Neuronal stem cell (in vitro differentiated cells): ENCODE data around the gene MTM1.

Source experiments
- DNase-seq: peaks from one replicate; pipeline ENCODE4 v3.0.0-alpha.2; 2013; ENCODE audit warnings: low spot score
- H2AFZ ChIP-seq: one replicate; pipeline ENCODE4 v1.6.1; 2013; ENCODE audit warnings: mild to moderate bottlenecking, low read length, inconsistent platforms
- H2AK5ac ChIP-seq: 2 replicates; pipeline ENCODE4 v1.6.1; 2013; ENCODE audit warnings: low read depth, mild to moderate bottlenecking, inconsistent platforms, low read length, moderate library complexity, mixed read lengths
- H2BK120ac ChIP-seq: 2 replicates; pipeline ENCODE4 v1.6.1; 2013; ENCODE audit warnings: low read depth, mild to moderate bottlenecking, inconsistent platforms, low read length, moderate library complexity, mixed read lengths
- H2BK12ac ChIP-seq: one replicate; pipeline ENCODE4 v1.6.1; 2013; ENCODE audit warnings: low read length, inconsistent platforms
- H2BK15ac ChIP-seq: 2 replicates; pipeline ENCODE4 v1.6.1; 2013; ENCODE audit warnings: mild to moderate bottlenecking, low read length, inconsistent platforms, mixed read lengths
- H2BK5ac ChIP-seq: one replicate; pipeline ENCODE4 v1.6.1; 2013; ENCODE audit warnings: inconsistent platforms, mild to moderate bottlenecking, low read length, moderate library complexity
- H3K14ac ChIP-seq: one replicate; pipeline ENCODE4 v1.6.1; 2013; ENCODE audit warnings: low read length, inconsistent platforms
- H3K18ac ChIP-seq: 2 replicates; pipeline ENCODE4 v1.6.1; 2013; ENCODE audit warnings: low read length, inconsistent platforms
- H3K23ac ChIP-seq: 2 replicates; pipeline ENCODE4 v1.6.1; 2013; ENCODE audit warnings: low read depth, mild to moderate bottlenecking, mixed read lengths, low read length, inconsistent platforms; ENCODE audit not compliant: poor library complexity
- H3K27ac ChIP-seq: replicated peaks from 3 replicates; pipeline ENCODE4 v1.5.1; 2013; ENCODE audit warnings: low read length, inconsistent platforms
- H3K27me3 ChIP-seq, 3 experiments: 2 replicates each; pipeline ENCODE4 v1.6.1; 2013; ENCODE audit warnings: low read length in 3 of 3, mild to moderate bottlenecking in 2 of 3, inconsistent platforms in 1 of 3, low read depth in 1 of 3, mixed read lengths in 1 of 3, moderate library complexity in 1 of 3; ENCODE audit not compliant: control insufficient read depth in 3 of 3, insufficient read depth in 3 of 3
- H3K36me3 ChIP-seq, 2 donors: replicated peaks in 1 of 2; 2 replicates each; pipeline ENCODE4 v1.6.1; 2013; ENCODE audit warnings: low read length in 2 of 2; ENCODE audit not compliant: control insufficient read depth in 2 of 2, insufficient read depth in 2 of 2
- H3K4ac ChIP-seq: 2 replicates; pipeline ENCODE4 v1.6.1; 2013; ENCODE audit warnings: inconsistent platforms, mild to moderate bottlenecking, low read length, moderate library complexity
- H3K4me1 ChIP-seq, 2 donors: 1 replicate in 1 of 2; 2 replicates in 1 of 2; pipeline ENCODE4 v1.6.1; 2013; ENCODE audit warnings: low read length in 2 of 2, low read depth in 1 of 2; ENCODE audit not compliant: control insufficient read depth in 2 of 2, insufficient read depth in 1 of 2
- H3K4me2 ChIP-seq: one replicate; pipeline ENCODE4 v1.6.1; 2013; ENCODE audit warnings: mild to moderate bottlenecking, low read length, inconsistent platforms; ENCODE audit not compliant: insufficient read depth, poor library complexity, severe bottlenecking
- H3K4me3 ChIP-seq, 2 donors: 2 replicates each; pipeline ENCODE4 v1.5.1; 2013; ENCODE audit warnings: low read length in 2 of 2, mild to moderate bottlenecking in 2 of 2, inconsistent platforms in 1 of 2, moderate library complexity in 1 of 2
- H3K79me1 ChIP-seq: one replicate; pipeline ENCODE4 v1.6.1; 2013; ENCODE audit warnings: low read depth, mild to moderate bottlenecking, inconsistent platforms, low read length, moderate library complexity
- H3K9ac ChIP-seq: one replicate; pipeline ENCODE4 v1.6.1; 2013; ENCODE audit warnings: mild to moderate bottlenecking, low read depth, low read length, inconsistent platforms; ENCODE audit not compliant: poor library complexity
- H3K9me3 ChIP-seq, 2 donors: replicated peaks in 1 of 2; 2 replicates each; pipeline versions ENCODE3 to v1.6.1; 2013; ENCODE audit warnings: low read length in 2 of 2, mild to moderate bottlenecking in 2 of 2, inconsistent platforms in 1 of 2, low read depth in 1 of 2, mixed read lengths in 1 of 2, moderate library complexity in 1 of 2; ENCODE audit not compliant: control insufficient read depth in 2 of 2, insufficient read depth in 1 of 2
- H4K8ac ChIP-seq: one replicate; pipeline ENCODE4 v1.6.1; 2013; ENCODE audit warnings: low read depth, mild to moderate bottlenecking, inconsistent platforms, low read length, moderate library complexity
- H4K91ac ChIP-seq: one replicate; pipeline ENCODE4 v1.6.1; 2013; ENCODE audit warnings: low read length, low read depth, mild to moderate bottlenecking, inconsistent platforms; ENCODE audit not compliant: poor library complexity
- WGBS, 2 donors: extraction: QIAGEN DNeasy Blood & Tissue Kit; methylation state at CpG; one replicate each; pipeline ENCODE4 v1.1.7; 2013; ENCODE audit warnings: missing lambda C conversion rate in 2 of 2, mixed read lengths in 1 of 2; ENCODE audit not compliant: insufficient read length in 2 of 2, insufficient replicate concordance in 1 of 2; ENCODE audit errors: extremely low coverage in 2 of 2; 5-methylcytosine and 5-hydroxymethylcytosine counted together

Gene MTM1

DNA sequence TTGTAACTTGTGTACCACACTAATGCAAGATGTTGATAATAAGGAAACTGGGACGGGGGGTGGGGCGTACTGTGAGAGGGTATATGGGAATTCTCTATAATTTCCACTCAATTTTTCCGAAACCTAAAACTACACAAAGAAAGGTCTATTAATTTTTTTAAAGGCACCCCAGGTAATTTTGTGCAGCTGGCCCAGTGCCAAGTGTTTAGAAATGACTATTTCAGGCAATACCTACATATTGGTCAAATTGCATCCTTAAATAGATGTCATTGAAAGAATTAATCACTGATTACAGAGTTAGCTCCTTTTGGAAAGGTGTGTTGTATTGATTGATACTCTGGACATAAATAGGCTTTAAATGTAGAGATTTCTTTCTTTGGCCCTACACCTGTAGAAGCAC, 114.7 kb downstream of the MTM1 start:
- no peak overlapping the region for H2BK5ac ChIP-seq
- WGBS, 2 donors: no CpG with 5 or more reads among the region's 3 CpGs
- no peak overlapping the region for H4K8ac ChIP-seq
- H3K36me3 ChIP-seq: no peaks in the 10 kb centered on the region
- H2BK120ac ChIP-seq: no peak overlapping the region
- no peak overlapping the region for H3K4me3 ChIP-seq
- no peaks in the 10 kb centered on the region for H3K79me1 ChIP-seq
- H3K27me3 ChIP-seq: peaks cover 0 to 2% (median 0%) of the 10 kb centered on the region in 3 experiments
- no peak overlapping the region for H2BK15ac ChIP-seq
- H2BK12ac ChIP-seq: no peak overlapping the region
- H3K4ac ChIP-seq: no peak overlapping the region
- no peak for DNase-seq
- H4K91ac ChIP-seq: no peak overlapping the region
- no peaks in the 10 kb centered on the region for H3K4me1 ChIP-seq
- no peak overlapping the region for H2AK5ac ChIP-seq
- H3K9ac ChIP-seq: no peak overlapping the region
- H3K9me3 ChIP-seq: no peaks in the 10 kb centered on the region
- no peak overlapping the region for H3K23ac ChIP-seq
- no peak overlapping the region for H3K14ac ChIP-seq
- H2AFZ ChIP-seq: no peak overlapping the region
- H3K27ac ChIP-seq: no peak overlapping the region
- no peak overlapping the region for H3K18ac ChIP-seq
- no peak overlapping the region for H3K4me2 ChIP-seq

- Histone ChIP-seq H2AK5ac (no peak overlapping the region), H3K27ac (no peak overlapping the region), H3K36me3 (no peaks in the 10 kb centered on the region), H3K27me3 (peaks cover 0 to 2% (median 0%) of the 10 kb centered on the region in 3 experiments), H3K79me1 (no peaks in the 10 kb centered on the region), H4K8ac (no peak overlapping the region), H3K4me2 (no peak overlapping the region), H2BK120ac (no peak overlapping the region), H3K18ac (no peak overlapping the region), H3K4ac (no peak overlapping the region), H3K23ac (no peak overlapping the region), H4K91ac (no peak overlapping the region), H3K9ac (no peak overlapping the region), H3K4me3 (no peak overlapping the region), H3K9me3 (no peaks in the 10 kb centered on the region), H2AFZ (no peak overlapping the region), H2BK15ac (no peak overlapping the region), H2BK12ac (no peak overlapping the region), H3K14ac (no peak overlapping the region), H3K4me1 (no peaks in the 10 kb centered on the region), H2BK5ac (no peak overlapping the region)
- no peak for DNase-seq
- WGBS, 2 donors: no CpG with 5 or more reads among the region's 7 CpGs
Observed at GRCh38 chrX:150683536-150684146, 115.2 kb downstream of the MTM1 start.

DNA sequence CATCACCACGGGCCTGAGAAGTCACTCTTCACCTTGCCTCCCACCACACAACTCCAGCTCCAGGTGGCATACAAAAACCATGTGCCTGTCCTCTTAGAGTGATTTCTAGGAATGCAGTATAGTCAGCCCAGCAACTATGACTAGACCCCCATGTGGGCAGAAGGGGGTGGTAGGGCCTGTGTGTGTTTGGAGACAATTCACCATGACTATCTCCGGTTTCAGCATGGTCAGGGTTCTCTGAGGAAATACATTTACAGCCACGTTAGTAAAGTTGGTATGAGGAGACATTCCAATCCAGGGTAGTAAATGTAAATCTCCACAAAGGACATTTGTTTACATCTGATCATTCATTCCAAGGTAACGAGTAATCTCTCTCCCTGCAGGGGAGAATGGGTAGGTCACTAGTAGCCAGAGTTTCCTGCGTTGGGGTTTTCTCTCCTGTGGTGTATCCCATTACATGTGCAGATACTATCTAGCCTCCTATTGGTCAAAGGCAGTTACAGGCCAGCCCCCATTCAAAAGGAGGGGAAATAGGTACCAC, 120.6 kb downstream of the MTM1 start:
- no peak overlapping the region for H3K27ac ChIP-seq
- no peak overlapping the region for H2BK120ac ChIP-seq
- H2AFZ ChIP-seq: no peak overlapping the region
- no peak overlapping the region for H3K4ac ChIP-seq
- DNase-seq: no peak
- H3K14ac ChIP-seq: no peak overlapping the region
- no peak overlapping the region for H4K91ac ChIP-seq
- H2BK12ac ChIP-seq: no peak overlapping the region
- H3K4me3 ChIP-seq: no peak overlapping the region
- H2BK15ac ChIP-seq: no peak overlapping the region
- no peak overlapping the region for H3K23ac ChIP-seq
- H3K27me3 ChIP-seq: peaks cover 0 to 2% (median 0%) of the 10 kb centered on the region in 3 experiments
- no peaks in the 10 kb centered on the region for H3K36me3 ChIP-seq
- H2BK5ac ChIP-seq: no peak overlapping the region
- no peak overlapping the region for H2AK5ac ChIP-seq
- no peak overlapping the region for H3K9ac ChIP-seq
- H3K4me1 ChIP-seq: no peaks in the 10 kb centered on the region
- H3K9me3 ChIP-seq: no peaks in the 10 kb centered on the region
- WGBS, 2 donors: no CpG with 5 or more reads among the region's 5 CpGs
- H3K79me1 ChIP-seq: no peaks in the 10 kb centered on the region
- no peak overlapping the region for H3K18ac ChIP-seq
- H3K4me2 ChIP-seq: no peak overlapping the region
- no peak overlapping the region for H4K8ac ChIP-seq

DNA sequence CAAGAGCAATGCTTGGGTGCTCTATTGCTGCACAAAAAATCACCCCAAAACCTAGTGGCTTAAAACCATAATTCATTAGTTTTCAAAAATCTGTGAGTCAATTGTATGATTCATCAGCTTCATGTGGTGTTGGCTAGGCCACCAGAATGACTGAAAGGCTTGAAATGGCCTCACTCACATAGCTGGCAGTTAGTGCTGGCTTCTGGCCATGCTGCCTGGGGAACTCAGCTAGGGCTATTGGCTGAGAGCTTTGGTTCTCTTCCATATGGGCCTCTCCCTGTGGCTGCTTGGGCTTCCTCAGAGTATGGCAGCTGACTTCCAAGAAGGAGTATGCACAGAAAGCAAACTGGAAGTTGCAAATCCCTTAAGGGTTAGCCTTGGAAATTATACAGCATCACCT, 121.7 kb downstream of the MTM1 start:
- H3K9me3 ChIP-seq: no peaks in the 10 kb centered on the region
- no peak overlapping the region for H3K4me3 ChIP-seq
- no peak overlapping the region for H3K14ac ChIP-seq
- no peak overlapping the region for H3K23ac ChIP-seq
- no peak overlapping the region for H3K4me2 ChIP-seq
- no peak overlapping the region for H2BK5ac ChIP-seq
- H3K9ac ChIP-seq: no peak overlapping the region
- H2BK15ac ChIP-seq: no peak overlapping the region
- H3K18ac ChIP-seq: no peak overlapping the region
- no peak overlapping the region for H3K27ac ChIP-seq
- H3K36me3 ChIP-seq: no peaks in the 10 kb centered on the region
- H3K4ac ChIP-seq: no peak overlapping the region
- H2AFZ ChIP-seq: no peak overlapping the region
- H3K27me3 ChIP-seq: peaks cover 0 to 2% (median 0%) of the 10 kb centered on the region in 3 experiments
- DNase-seq: no peak
- H2BK12ac ChIP-seq: no peak overlapping the region
- H3K79me1 ChIP-seq: no peaks in the 10 kb centered on the region
- no peak overlapping the region for H2BK120ac ChIP-seq
- no peak overlapping the region for H4K8ac ChIP-seq
- peaks cover 1 to 4% of the 10 kb centered on the region in 2 donors for H3K4me1 ChIP-seq
- H4K91ac ChIP-seq: no peak overlapping the region
- H2AK5ac ChIP-seq: no peak overlapping the region
